ENCODE measurements around the gene CEP57L1. TPM values are rescaled to one million over a fixed set of nuclear protein-coding genes. Genes with fewer than 3 reads are reported as not detected.

Gene CEP57L1
- total and polyA plus RNA-seq, 10 of the 15 experiments (the other 5 are each of a cell fraction or from before 2014, with no cell fraction given) = 12.7 to 30.5 (median 21.9) TPM

GRCh38 chr6:109083657-109084056 is 11.7 kb upstream of the CEP57L1 start:
- DNase-seq (ENCODE audit: low read depth, low spot score) (no peak), FAIRE-seq (no peak), ATAC-seq (no peak; the same call in 2 of the 3 replicates)
- RAD21 ChIA-PET (ENCODE audit: unreplicated experiment) = interaction anchor here (1.2 to 1.3 kb wide), 2 partner anchors 12 to 178 kb away, joined by 3 read pairs; partner anchors contain the start of genes CEP57L1 and SESN1
- H3K9ac ChIP-seq (ENCODE audit: control insufficient read depth, insufficient read depth, low read length) = no peak overlapping the region
- no peaks in the 10 kb centered on the region for H4K20me1 ChIP-seq (ENCODE audit: control insufficient read depth, insufficient read depth)
- H3K4me1 ChIP-seq (ENCODE audit: control insufficient read depth, insufficient read depth, low read length) = no peaks in the 10 kb centered on the region
- in situ Hi-C loops (cut with MboI) (no loop called here), intact Hi-C loops (cut with micrococcal nuclease; ENCODE audit: unreplicated experiment) (no loop called here)
- no peaks in the 10 kb centered on the region for H3K79me2 ChIP-seq (ENCODE audit: control insufficient read depth, insufficient read depth, low read length)
- WGBS (ENCODE audit: insufficient coverage, insufficient replicate concordance, low lambda C conversion rate, missing lambda C conversion rate) = 81% methylated on average over 1 of the region's 1 CpG
- H2AFZ ChIP-seq (ENCODE audit: control insufficient read depth, low read depth, low read length) = no peak overlapping the region
- CTCF ChIA-PET = interaction anchor here (1.2 to 3.7 kb wide), 3 partner anchors 11 to 99 kb away, joined by 3 to 34 read pairs (median 3); no protein-coding TSS in a partner anchor
- H3K36me3 ChIP-seq (ENCODE audit: control insufficient read depth in 2 of 2, insufficient read depth in 2 of 2, low read length in 1 of 2) = no peaks in the 10 kb centered on the region
- no peaks in the 10 kb centered on the region for H3K27me3 ChIP-seq (replicated peaks in 1 of 2; ENCODE audit: control insufficient read depth in 2 of 2, insufficient read depth in 2 of 2, low read length in 1 of 2)
- no peak for TF ChIP-seq CHD4 (IDR thresholded peaks at IDR 0.05)
- no peak for TF ChIP-seq RB1 (IDR thresholded peaks at IDR 0.05; ENCODE audit: borderline replicate concordance)
- no peak for TF ChIP-seq SIN3A (IDR thresholded peaks at IDR 0.05; ENCODE audit: low read depth, low read length)
- no peak for TF ChIP-seq E2F8 (IDR thresholded peaks at IDR 0.05; ENCODE audit: low read depth, partially characterized antibody)
- TF ChIP-seq ZNF622 (IDR thresholded peaks at IDR 0.05) = no peak
- no peak for TF ChIP-seq PRDM15 (CRISPR knock-in tag; IDR thresholded peaks at IDR 0.05)
- no peak for TF ChIP-seq RAD51 (IDR thresholded peaks at IDR 0.05)
- no peak for TF ChIP-seq MEF2A (IDR thresholded peaks at IDR 0.05; ENCODE audit: insufficient read depth, low read depth, low read length)
- no peak for TF ChIP-seq HDAC2 (IDR thresholded peaks at IDR 0.05)
- no peak for TF ChIP-seq SREBF1 (IDR thresholded peaks at IDR 0.05; ENCODE audit: low read length)
- no peak for TF ChIP-seq BCL11A (IDR thresholded peaks at IDR 0.05; ENCODE audit: low read depth, low read length)
- no peak for TF ChIP-seq NFIC (IDR thresholded peaks at IDR 0.05; ENCODE audit: low read depth, low read length)
- TF ChIP-seq MLLT1 (IDR thresholded peaks at IDR 0.05) = no peak
- TF ChIP-seq NRF1 (conservative IDR thresholded peaks at IDR 0.05; ENCODE audit: low read depth, low read length) = no peak
- TF ChIP-seq TAF1 (IDR thresholded peaks at IDR 0.05; ENCODE audit: borderline replicate concordance, low read depth, low read length) = no peak
- TF ChIP-seq SUZ12 (IDR thresholded peaks at IDR 0.05; ENCODE audit: unreplicated experiment) = no peak
- TF ChIP-seq DPF2 (IDR thresholded peaks at IDR 0.05) = no peak
- no peak overlapping the region for H3K27ac ChIP-seq (ENCODE audit: control insufficient read depth, insufficient read depth)
- H3K9me3 ChIP-seq (replicated peaks; ENCODE audit: control insufficient read depth, insufficient read depth, low read length) = no peaks in the 10 kb centered on the region
- no peak overlapping the region for H3K4me3 ChIP-seq
- POLR2A ChIA-PET = interaction anchor here (0.6 to 1.2 kb wide), 2 partner anchors 11 to 377 kb away, joined by 4 to 6 read pairs; partner anchors contain the start of genes CEP57L1 and SESN1
- no TSS peak for BruUV-seq (replicated peaks)
- SMC1A ChIA-PET (ENCODE audit: uncharacterized antibody, unreplicated experiment) = interaction anchor here (0.7 to 2.8 kb wide), 3 partner anchors 10 to 617 kb away, joined by 3 to 13 read pairs (median 3); partner anchors contain the start of gene SESN1
- no peak overlapping the region for H3K4me2 ChIP-seq (ENCODE audit: control insufficient read depth, insufficient read depth)
